NCI-H1092 treated with DMSO at 0.1 percent for 48 hours (cell line): ENCODE data around the gene STING1.
"Not testable (repeated sequence)": the region's sequence is repeated elsewhere in the genome, so short reads cannot be mapped to it uniquely, and the experiment has no call there.

ENCODE experiments used
- DNase-seq: peaks from one replicate; lab custom pipeline; 2025; lab: John Stamatoyannopoulos, UW

Gene STING1

GRCh38 chr5:139503036-139503817 lies 20.7 kb upstream of the STING1 start:
- DNase-seq, result not testable (repeated sequence)

DNA sequence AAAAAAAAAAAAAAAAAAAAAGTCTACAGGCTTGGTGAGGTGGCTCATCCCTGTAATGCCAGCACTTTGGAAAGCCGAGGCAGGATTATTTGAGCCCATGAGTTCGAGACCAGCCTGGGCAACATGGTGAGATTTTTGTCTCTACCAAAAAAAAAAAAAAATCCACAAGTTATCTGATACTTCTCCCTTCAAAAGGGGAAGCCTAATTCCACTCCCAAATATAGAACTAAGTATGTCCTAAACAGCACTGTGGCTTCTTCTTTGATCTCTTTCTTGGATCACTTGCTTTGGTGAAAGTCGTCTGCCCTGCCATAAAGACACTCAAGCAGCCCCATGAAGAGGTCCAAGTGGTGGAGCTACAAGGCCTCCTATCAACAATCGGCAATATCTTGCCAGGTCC lies 18.8 kb upstream of the STING1 start:
- DNase-seq, result no peak

DNA sequence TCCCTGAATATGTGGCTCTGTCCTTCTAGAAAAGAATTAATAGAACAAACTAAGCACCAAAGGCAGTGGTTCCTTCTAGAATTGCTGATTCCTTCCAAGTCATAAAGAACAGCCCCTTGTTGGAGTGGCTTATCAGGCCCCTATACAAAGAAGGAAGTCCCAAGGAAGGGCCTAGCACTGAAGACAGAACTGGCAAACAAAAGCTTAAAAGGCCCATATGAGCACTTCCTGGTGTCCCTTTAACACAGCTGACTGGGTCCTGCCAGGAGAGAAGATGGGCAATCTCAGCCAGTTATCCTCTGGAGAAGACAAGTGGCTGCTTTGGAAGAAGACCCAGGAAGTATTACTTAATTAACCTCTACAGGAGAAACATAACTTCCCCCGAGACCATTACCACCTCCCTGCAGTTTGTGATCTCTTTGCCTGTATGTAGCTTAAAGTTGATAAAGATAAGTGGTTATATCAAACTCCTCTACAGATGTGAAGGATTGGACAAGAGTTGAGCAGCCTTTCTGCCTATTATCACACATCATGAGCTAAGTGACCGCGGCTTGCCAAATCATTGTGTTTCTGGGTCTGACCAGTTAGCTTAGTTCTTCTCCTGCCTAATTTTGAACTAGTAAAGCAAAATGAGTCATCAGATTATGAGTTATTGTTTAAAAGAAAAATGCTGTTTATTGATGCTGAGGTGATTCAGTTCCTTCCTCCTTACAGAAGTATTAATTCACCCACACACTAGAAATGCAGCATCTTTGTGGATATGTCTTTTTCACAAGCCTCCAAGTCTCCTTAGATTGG lies 13.3 kb upstream of the STING1 start:
- DNase-seq, result no peak

DNA sequence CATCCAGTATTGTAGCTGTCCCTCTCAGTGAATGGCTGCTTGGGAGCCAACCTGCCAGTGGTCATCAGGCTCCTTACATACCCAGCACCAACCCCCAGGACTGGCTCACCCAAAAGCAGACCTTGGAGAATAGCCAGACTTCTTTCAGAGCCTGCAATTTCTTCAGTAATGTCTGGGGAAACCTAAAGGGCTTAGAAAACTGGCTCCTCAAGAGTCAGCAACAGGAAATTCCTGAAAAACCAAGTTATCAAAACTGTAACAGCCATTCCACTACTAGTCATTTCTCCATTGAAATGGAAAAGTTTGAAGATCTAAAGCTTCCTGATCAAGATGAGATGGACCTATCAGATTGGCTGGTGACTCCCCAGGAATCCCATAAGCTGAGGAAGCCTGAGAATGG lies 12.3 kb upstream of the STING1 start:
- DNase-seq, result no peak

GRCh38 chr5:139494256-139494655 lies 11.7 kb upstream of the STING1 start:
- no peak for DNase-seq

DNA sequence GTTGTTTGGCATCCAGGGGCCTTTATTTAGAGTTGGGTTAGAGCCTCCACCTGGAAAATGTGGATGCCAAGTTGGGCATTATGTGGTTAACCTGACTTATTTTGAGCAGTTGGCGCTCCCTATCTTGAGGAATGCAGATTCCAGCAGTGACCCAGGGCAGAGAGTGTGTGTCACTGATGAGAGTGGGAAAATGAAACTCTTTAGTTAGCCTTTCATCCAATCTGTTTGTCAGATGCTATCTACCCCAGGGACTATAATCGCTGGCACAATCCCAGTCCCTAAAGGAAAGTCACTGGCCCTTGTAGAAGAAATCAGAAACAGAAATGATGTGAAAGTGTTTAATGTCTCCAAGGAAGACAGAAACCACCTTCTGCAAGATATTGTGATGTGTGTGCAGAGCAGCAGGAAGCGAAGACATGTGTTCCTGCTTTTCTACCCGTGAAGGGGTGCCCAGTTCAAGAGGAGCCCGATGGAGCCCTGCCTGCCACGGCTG lies 10.2 kb upstream of the STING1 start:
- DNase-seq, result no peak

DNA sequence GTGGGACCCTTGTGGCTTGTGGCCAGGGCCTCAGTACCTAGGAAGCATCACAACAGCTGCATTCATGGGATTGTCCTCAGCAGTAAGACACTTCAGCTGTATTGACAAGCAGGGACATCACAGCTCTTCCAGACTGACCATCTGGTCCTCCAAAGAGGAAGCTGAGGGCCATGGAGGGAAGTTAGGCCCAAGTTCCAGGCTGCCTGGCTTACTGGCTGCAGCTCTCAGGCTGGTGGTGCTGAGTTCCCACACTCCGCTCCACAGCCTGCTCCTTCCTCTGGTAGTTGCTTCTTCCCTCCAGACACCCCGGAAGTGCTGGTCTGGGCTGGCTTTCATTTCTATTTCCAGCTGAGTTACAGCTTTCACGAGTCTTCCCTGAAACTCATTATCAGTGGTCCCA lies 5.7 kb upstream of the STING1 start:
- DNase-seq, result no peak

DNA sequence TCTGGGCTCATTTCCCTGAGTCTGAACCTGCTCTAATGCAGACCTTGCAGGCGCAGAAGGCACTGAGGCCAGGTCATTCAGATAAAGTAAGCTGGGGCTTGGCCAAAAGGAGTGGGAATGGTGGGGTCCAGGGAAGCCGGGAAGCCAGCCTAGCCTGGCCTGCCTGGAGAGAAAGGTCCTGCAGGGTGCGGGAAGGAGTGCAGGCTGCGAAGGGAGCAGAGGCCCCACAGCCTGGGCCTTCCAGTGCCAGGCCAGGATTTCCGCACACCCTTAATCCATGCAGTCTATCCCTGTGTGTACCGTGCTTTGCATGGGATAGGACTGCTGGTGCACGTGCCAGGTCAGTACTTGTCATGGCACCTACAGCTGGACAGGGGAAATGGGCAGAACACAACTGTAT lies 3.6 kb upstream of the STING1 start:
- DNase-seq, result no peak

DNA sequence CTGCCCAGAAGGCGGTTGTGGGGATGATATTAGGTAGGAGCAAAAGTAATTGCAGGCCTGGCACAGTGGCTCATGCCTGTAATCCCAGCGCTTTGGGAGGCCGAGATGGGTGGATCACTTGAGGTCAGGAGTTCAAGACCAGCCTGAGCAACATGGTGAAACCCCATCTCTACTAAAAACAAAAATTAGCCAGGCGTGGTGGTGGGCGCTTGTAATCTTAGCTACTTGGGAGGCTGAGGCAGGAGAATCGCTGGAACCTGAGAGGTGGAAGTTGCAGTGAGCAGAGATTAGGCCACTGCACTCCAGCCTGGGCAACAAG lies 291 bp upstream of the STING1 start:
- DNase-seq, result not testable (repeated sequence)

DNA sequence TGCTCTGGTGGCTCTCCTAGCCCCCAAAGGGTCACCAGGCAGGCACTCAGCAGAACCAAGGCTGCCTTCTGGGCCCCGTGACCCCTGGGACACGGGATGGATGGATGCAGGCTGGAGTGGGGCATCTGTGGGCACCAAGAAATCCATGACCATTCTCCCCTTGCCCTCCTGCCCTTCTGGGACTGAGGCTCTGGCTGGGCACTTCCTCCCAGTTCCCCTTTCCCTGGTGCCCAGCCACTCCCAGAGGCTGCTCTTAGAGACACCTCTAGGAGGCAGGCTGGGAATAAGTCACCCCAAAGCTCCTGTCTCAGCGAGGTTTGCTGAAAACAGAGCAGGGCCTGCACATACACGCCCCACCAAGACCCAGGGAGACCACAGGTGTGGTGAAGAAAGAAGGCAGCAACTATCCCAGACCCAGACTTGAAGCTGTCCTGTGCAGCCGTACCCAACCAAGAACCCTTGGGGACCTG lies 943 bp downstream of the STING1 start:
- no peak for DNase-seq

GRCh38 chr5:139481122-139481533 lies 1.4 kb downstream of the STING1 start:
- no peak for DNase-seq

- DNase-seq, result not testable (repeated sequence)
Observed at GRCh38 chr5:139479729-139480128, 2.8 kb downstream of the STING1 start.

- DNase-seq, result not testable (repeated sequence)
Observed at GRCh38 chr5:139478657-139479423, 3.7 kb downstream of the STING1 start.

- no peak for DNase-seq
Observed at GRCh38 chr5:139475865-139476617, 6.5 kb downstream of the STING1 start.

- no peak for DNase-seq
Observed at GRCh38 chr5:139474890-139475791, 7.4 kb downstream of the STING1 start.

DNA sequence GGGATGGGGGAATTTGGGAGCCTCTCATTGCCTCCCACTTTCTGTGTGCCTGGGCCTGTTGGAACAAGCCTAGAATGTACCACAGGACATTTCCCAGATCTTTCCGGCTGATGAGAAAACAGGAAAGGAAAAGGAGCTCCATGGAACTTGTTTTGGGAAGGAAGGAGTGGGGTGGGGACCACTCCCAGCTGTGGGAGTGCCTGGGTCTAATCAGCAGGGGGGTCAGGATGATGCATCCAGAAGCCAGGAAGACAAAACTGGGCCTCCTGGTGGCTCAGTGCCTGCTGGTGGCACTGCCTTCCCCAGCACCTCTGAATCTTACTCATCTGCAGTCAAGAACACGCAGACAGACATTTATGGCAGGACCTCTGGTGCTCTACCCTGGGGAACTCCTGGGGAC lies 9.0 kb downstream of the STING1 start:
- no peak for DNase-seq

DNA sequence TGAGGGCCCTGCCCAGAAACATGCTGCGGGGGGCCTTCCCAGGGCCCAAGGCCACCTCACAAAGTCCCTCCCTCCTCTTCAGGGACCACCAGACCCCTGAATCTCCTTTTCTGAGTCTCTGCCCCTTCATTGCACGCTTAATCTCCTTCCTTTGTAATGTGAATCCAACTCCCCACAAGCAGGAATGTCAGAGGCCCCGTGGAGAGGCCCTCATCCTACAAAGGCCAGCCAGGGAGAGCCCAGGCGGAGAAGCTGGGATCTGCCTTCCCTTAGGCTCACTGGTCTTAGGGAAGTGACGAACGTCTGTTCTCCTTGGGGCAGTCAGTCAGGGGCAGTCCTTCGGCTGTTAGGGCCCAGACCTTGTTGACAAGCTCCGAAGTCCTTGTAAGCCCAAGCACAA lies 9.5 kb downstream of the STING1 start:
- no peak for DNase-seq

DNA sequence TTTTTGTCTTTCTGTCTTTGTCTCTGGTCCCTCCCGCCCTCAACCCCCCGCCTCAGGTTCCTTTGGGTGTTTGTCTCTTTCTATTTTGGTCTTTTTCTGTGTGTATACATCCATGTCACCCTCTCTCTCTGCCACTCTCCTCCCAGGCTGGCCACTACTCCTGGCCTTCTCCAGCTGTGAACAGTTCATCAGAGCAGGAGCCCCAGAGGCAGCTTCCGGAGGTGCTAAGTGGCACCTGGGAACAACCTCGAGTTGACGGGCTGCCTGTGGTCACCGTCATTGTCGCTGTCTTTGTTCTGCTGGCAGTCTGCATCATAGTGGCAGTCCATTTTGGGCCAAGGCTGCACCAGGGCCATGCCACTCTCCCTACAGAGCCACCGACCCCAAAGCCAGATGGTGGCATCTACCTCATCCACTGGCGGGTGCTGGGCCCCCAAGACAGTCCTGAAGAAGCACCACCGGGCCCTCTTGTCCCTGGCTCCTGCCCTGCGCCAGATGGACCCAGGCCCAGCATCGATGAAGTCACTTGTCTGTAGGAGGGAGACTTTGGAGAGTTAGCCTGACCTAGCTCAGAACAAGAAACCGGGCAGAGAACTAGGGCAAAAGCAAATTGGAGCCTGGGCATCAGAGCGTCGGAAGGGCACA lies 10.1 kb downstream of the STING1 start:
- no peak for DNase-seq

- no peak for DNase-seq
Observed at GRCh38 chr5:139470821-139471300, 11.7 kb downstream of the STING1 start, which contains the start of gene SMIM33. SMIM33 (plus strand) TSS chr5:139471004; CDS start chr5:139471122, 118 bp downstream.

- no peak for DNase-seq
Observed at GRCh38 chr5:139468421-139468931, 14.1 kb downstream of the STING1 start.
